PC-3 (cell line): Measurements from ENCODE around the gene MMP21. TPM values are rescaled to one million over a fixed set of nuclear protein-coding genes. Genes with fewer than 3 reads are reported as not detected.

ENCODE experiments used
- ATAC-seq: fragments of 200-7000 bp; cut with Tn5 transposase; 2 replicates; pipeline ENCODE4 v1.9.1; 2020; ENCODE audit warnings: mild to moderate bottlenecking, moderate library complexity
- BruUV-seq: library from RNA; stranded (reverse); fragments of 400-500 nt; replicated peaks from 2 replicates; lab custom pipeline; 2021; lab: Mats Ljungman, UMichigan
- CTCF ChIA-PET: fragments of 300-600 bp; sonication (Branson Sonifier 250); formaldehyde crosslinking; loops from one replicate; lab custom pipeline; 2022; ENCODE audit warnings: antibody characterized with exemption; lab: Charles Lee
- POLR2A ChIA-PET: fragments of 300-600 bp; sonication (Branson Sonifier 250); formaldehyde crosslinking; loops from one replicate; lab custom pipeline; 2022; ENCODE audit warnings: antibody characterized with exemption; ENCODE audit not compliant: unreplicated experiment; lab: Charles Lee
- DNase-seq: peaks from one replicate; pipeline ENCODE4 v3.0.0-alpha.2; 2015
- H2AFZ ChIP-seq: fragments of 300-600 bp; sonication (generic); 2 replicates; pipeline ENCODE4 v1.6.0; 2016; ENCODE audit warnings: antibody characterized with exemption, low read length
- H3F3A ChIP-seq: fragments of 300-600 bp; sonication (generic); one replicate; pipeline ENCODE4 v1.6.0; 2017; ENCODE audit warnings: antibody characterized with exemption, low read length, control low read depth, mild to moderate bottlenecking; ENCODE audit not compliant: unreplicated experiment
- H3K27ac ChIP-seq: fragments of 300-600 bp; sonication (generic); 2 replicates; pipeline ENCODE4 v1.5.1; 2016; ENCODE audit warnings: mild to moderate bottlenecking, low read length
- H3K27me3 ChIP-seq: fragments of 300-600 bp; sonication (generic); 2 replicates; pipeline ENCODE4 v1.6.1; 2016; ENCODE audit warnings: low read length, mixed read lengths
- H3K36me3 ChIP-seq: fragments of 300-600 bp; sonication (generic); 2 replicates; pipeline ENCODE4 v1.6.1; 2016; ENCODE audit warnings: low read depth, mixed run types, low read length, mixed read lengths
- H3K4me1 ChIP-seq: fragments of 300-600 bp; sonication (generic); 2 replicates; pipeline ENCODE4 v1.5.1; 2016; ENCODE audit warnings: low read length; ENCODE audit not compliant: insufficient read depth
- H3K4me2 ChIP-seq: fragments of 300-600 bp; sonication (generic); 2 replicates; pipeline ENCODE4 v1.6.0; 2016; ENCODE audit warnings: low read length
- H3K4me3 ChIP-seq: fragments of 300-600 bp; sonication (generic); 2 replicates; pipeline ENCODE4 v1.5.1; 2016; ENCODE audit warnings: mild to moderate bottlenecking, low read length, mixed read lengths
- H3K79me2 ChIP-seq: fragments of 300-600 bp; sonication (generic); 2 replicates; pipeline ENCODE4 v1.6.1; 2017; ENCODE audit warnings: low read length, mixed read lengths
- H3K9ac ChIP-seq: fragments of 300-600 bp; sonication (generic); 2 replicates; pipeline ENCODE4 v1.6.0; 2016; ENCODE audit warnings: mild to moderate bottlenecking, low read length
- H3K9me2 ChIP-seq: fragments of 300-600 bp; sonication (generic); replicated peaks from 2 replicates; pipeline ENCODE4 v1.6.1; 2016; ENCODE audit warnings: mixed run types, low read length, mixed read lengths
- H3K9me3 ChIP-seq: fragments of 300-600 bp; sonication (generic); 2 replicates; pipeline ENCODE4 v1.6.1; 2016; ENCODE audit warnings: low read length, mixed read lengths
- H4K20me1 ChIP-seq: fragments of 300-600 bp; sonication (generic); 2 replicates; pipeline ENCODE4 v1.6.1; 2016; ENCODE audit warnings: low read length, mixed read lengths
- EZH2 ChIP-seq: fragments of 300-600 bp; sonication (generic); IDR thresholded peaks from one replicate; pipeline ENCODE4 v1.6.1; 2017; ENCODE audit warnings: antibody characterized with exemption, mild to moderate bottlenecking, low read length; ENCODE audit not compliant: unreplicated experiment
- EZH2phosphoT487 ChIP-seq: fragments of 300-600 bp; sonication (generic); IDR thresholded peaks from 2 replicates; pipeline ENCODE4 v1.6.1; 2018; ENCODE audit warnings: mild to moderate bottlenecking, antibody characterized with exemption, low read length, borderline replicate concordance
- intact Hi-C: fragments of 100-400 bp; cut with micrococcal nuclease; formaldehyde crosslinking; loops from 2 replicates; pipeline ENCODE4 v1.9.0; 2023
- total RNA-seq: library from RNA; depleted of rRNA; stranded (reverse); fragments of >200 nt; gene quantifications from 2 replicates; pipeline ENCODE4 v1.2.3, GENCODE V29; 2014
- TF ChIP-seq, protein P1 (sequence below): fragments of 300-600 bp; sonication (generic); conservative IDR thresholded peaks from 2 replicates; pipeline ENCODE4 v1.5.1; 2017; ENCODE audit warnings: antibody characterized with exemption, low read depth, mild to moderate bottlenecking, low read length

Gene MMP21
- total RNA-seq, 1 experiment from 2014 or later = not detected

DNA sequence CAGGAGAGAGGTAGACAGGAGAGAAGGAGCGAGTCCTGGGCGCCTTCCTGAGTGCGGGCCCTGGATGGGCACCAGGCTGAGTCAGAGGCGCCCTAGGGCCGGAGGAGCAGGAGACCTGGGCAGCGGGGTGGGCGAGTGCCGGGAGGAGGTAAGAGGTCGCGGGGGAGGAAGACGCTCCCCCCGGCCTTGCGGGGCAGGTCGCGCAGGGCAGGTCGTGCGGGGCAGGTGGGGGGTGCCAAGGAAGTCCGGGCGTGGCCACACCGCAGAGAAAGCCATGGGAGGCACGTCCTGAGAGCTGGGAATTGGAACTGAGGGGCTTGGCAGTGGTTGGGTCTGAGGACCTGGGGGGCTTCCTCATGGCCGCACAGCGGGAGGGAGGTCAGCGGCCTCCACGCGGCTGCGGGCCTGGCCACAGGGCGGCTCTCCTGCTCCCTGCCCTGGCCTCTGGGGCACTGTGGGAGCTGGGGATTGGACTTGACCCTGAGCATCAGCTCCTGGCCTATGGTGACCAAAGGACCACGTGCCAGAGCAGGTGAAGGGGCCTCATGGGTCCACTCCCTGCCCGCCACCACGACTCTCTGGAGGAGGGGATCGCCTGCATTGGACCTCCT, 935 bp downstream of the MMP21 start:
- H3K79me2 ChIP-seq = no peaks in the 10 kb centered on the region
- no peak for DNase-seq
- H3K4me3 ChIP-seq = no peak overlapping the region
- no peaks in the 10 kb centered on the region for H3K36me3 ChIP-seq
- TF ChIP-seq EZH2phosphoT487 (no peak), EZH2 (no peak)
- TF ChIP-seq, protein P1, sequence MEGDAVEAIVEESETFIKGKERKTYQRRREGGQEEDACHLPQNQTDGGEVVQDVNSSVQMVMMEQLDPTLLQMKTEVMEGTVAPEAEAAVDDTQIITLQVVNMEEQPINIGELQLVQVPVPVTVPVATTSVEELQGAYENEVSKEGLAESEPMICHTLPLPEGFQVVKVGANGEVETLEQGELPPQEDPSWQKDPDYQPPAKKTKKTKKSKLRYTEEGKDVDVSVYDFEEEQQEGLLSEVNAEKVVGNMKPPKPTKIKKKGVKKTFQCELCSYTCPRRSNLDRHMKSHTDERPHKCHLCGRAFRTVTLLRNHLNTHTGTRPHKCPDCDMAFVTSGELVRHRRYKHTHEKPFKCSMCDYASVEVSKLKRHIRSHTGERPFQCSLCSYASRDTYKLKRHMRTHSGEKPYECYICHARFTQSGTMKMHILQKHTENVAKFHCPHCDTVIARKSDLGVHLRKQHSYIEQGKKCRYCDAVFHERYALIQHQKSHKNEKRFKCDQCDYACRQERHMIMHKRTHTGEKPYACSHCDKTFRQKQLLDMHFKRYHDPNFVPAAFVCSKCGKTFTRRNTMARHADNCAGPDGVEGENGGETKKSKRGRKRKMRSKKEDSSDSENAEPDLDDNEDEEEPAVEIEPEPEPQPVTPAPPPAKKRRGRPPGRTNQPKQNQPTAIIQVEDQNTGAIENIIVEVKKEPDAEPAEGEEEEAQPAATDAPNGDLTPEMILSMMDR = no peak
- ChIA-PET CTCF (no interaction called here), POLR2A (no interaction called here)
- no peak overlapping the region for H3K27ac ChIP-seq
- no peaks in the 10 kb centered on the region for H3K4me1 ChIP-seq
- intact Hi-C loops = no loop called here
- BruUV-seq = no TSS peak
- no peaks in the 10 kb centered on the region for H3K27me3 ChIP-seq
- H3F3A ChIP-seq = no peaks in the 10 kb centered on the region
- H3K9me3 ChIP-seq = no peaks in the 10 kb centered on the region
- H3K9me2 ChIP-seq = no peaks in the 10 kb centered on the region
- no peak overlapping the region for H2AFZ ChIP-seq
- no peak overlapping the region for H3K4me2 ChIP-seq
- no peaks in the 10 kb centered on the region for H4K20me1 ChIP-seq
- ATAC-seq = no peak
- H3K9ac ChIP-seq = no peak overlapping the region

DNA sequence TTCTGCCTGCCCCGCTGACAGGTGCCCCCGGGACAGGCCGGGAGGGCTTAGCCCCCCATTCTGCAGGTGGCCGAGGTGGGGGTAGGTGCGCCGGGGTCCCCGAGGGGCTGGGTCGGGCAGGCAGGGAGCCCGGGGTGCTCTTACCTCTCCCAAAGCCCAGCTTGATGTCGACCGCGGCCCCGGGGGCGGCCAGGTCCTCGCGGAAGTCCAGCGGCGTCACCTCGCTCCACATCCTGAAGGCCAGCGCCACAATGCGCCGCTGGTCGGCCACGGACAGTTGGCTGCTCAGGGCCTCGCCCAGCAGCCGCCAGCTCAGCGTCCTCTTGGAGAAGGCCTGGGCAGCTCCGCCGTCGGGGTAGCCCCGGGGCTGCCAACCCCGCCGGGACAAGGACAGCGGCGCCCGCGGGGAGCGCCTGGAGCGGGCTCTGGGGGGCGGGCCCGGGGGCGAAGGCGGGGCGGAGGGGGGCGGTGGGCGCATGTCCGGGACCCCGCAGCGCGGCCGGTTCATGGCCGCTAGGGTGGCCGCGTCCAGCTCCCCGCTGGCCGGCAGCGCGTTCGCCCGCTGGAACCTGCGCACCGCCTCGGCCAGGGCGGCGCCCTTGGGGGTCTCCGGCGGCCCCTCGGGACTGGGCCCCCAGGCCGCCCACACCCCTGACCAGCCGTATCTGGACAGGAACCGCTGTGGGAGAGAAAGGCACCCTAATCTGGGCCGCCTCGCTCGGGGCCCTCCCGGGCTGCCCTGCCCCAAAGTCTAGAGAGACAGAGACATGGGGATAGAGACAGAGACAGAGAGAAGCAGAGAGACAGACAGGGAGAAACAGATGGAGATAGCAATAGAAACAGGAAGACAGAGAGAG, 1.7 kb downstream of the MMP21 start:
- H3K27ac ChIP-seq = no peak overlapping the region
- TF ChIP-seq EZH2phosphoT487 (no peak), EZH2 (no peak)
- TF ChIP-seq, protein P1 = no peak
- no peaks in the 10 kb centered on the region for H3K36me3 ChIP-seq
- H3K4me3 ChIP-seq = no peak overlapping the region
- H3K4me2 ChIP-seq = no peak overlapping the region
- no peaks in the 10 kb centered on the region for H3F3A ChIP-seq
- no peaks in the 10 kb centered on the region for H3K9me2 ChIP-seq
- no peak for DNase-seq
- H3K9ac ChIP-seq = no peak overlapping the region
- ChIA-PET CTCF (no interaction called here), POLR2A (no interaction called here)
- H2AFZ ChIP-seq = no peak overlapping the region
- ATAC-seq = no peak
- H3K79me2 ChIP-seq = no peaks in the 10 kb centered on the region
- H4K20me1 ChIP-seq = no peaks in the 10 kb centered on the region
- intact Hi-C loops = no loop called here
- H3K9me3 ChIP-seq = no peaks in the 10 kb centered on the region
- no peaks in the 10 kb centered on the region for H3K27me3 ChIP-seq
- no TSS peak for BruUV-seq
- no peaks in the 10 kb centered on the region for H3K4me1 ChIP-seq

DNA sequence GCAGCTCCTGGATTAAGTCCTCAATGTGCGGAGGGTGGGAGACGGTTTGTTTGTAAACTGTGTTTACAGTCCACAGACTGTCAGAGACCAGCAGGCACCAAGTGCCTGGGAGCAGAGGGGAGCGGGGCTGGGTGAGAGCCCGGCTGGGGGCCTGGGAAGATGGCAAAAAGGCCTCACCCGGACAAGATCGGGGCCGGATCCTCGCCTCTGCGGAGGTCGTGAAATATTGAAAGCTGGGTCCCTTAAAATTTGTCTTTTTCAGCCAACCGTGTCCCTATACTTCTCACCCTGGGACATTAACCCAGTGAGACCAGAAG, 2.8 kb downstream of the MMP21 start:
- ATAC-seq = no peak
- H3K4me3 ChIP-seq = no peak overlapping the region

More for the DNA sequence above, 2.8 kb downstream of the MMP21 start:
- no peak for DNase-seq
- no TSS peak for BruUV-seq
- H3K27me3 ChIP-seq = no peaks in the 10 kb centered on the region
- intact Hi-C loops = no loop called here
- H4K20me1 ChIP-seq = no peaks in the 10 kb centered on the region
- H3K9me3 ChIP-seq = no peaks in the 10 kb centered on the region
- no peaks in the 10 kb centered on the region for H3F3A ChIP-seq
- no peaks in the 10 kb centered on the region for H3K79me2 ChIP-seq
- POLR2A ChIA-PET = no interaction called here
- CTCF ChIA-PET = no interaction called here
- no peaks in the 10 kb centered on the region for H3K4me1 ChIP-seq
- no peak overlapping the region for H3K4me2 ChIP-seq
- no peak overlapping the region for H3K27ac ChIP-seq
- no peaks in the 10 kb centered on the region for H3K36me3 ChIP-seq
- H2AFZ ChIP-seq = no peak overlapping the region
- no peaks in the 10 kb centered on the region for H3K9me2 ChIP-seq
- TF ChIP-seq EZH2 (no peak), EZH2phosphoT487 (no peak)
- TF ChIP-seq, protein P1 = no peak
- H3K9ac ChIP-seq = no peak overlapping the region
